ENCODE measurements around the gene ADORA2B. TPM values are rescaled to one million over a fixed set of nuclear protein-coding genes. Genes with fewer than 3 reads are reported as not detected.
"Not testable (repeated sequence)": the region's sequence is repeated elsewhere in the genome, so short reads cannot be mapped to it uniquely, and the experiment has no call there.

ADORA2B gene
- 1 to 10 TPM in 2 of 4 donors, under 1 TPM in 1, not detected in 1; 0.59 to 3.6 (median 1.1) TPM for total RNA-seq

GRCh38 chr17:15944759-15945526, at the start of gene ADORA2B:
TSS of gene ADORA2B (plus strand) at chr17:15945130. CDS start at chr17:15945249, 119 bp downstream.
- no peak for TF ChIP-seq EP300 (IDR thresholded peaks at IDR 0.05)
- peak; percentile 36 to 75 (median 70) for TF ChIP-seq CTCF (IDR thresholded peaks at IDR 0.05)
- Histone ChIP-seq H3K27me3 (peaks cover 0 to 8% of the 10 kb centered on the region in 2 donors), H3K4me1 (peaks cover 0 to 28% (median 17%) of the 10 kb centered on the region in 4 donors), H3K36me3 (no peaks in the 10 kb centered on the region), H3K4me3 (peak within 1 kb of the TSS; percentile 56 to 75 (median 66)), H3K9me3 (no peaks in the 10 kb centered on the region), H3K27ac (peak within 1 kb of the TSS in 3 of 4 donors; percentile 5 to 61 (median 45))
- 0 to 2% methylated on average over 20 to 50 of the region's 88 CpGs for WGBS, 2 donors
- no peak for DNase-seq (ENCODE audit: low spot score in 2 of 2)

- DNase-seq (ENCODE audit: low spot score in 2 of 2) = no peak
- Histone ChIP-seq H3K4me1 (peaks cover 0 to 19% (median 0%) of the 10 kb centered on the region in 4 donors), H3K27me3 (no peaks in the 10 kb centered on the region), H3K27ac (no peak overlapping the region), H3K4me3 (no peak overlapping the region), H3K9me3 (no peaks in the 10 kb centered on the region), H3K36me3 (no peaks in the 10 kb centered on the region)
- TF ChIP-seq CTCF (IDR thresholded peaks at IDR 0.05) (no peak), EP300 (IDR thresholded peaks at IDR 0.05) (no peak), POLR2A (IDR thresholded peaks at IDR 0.05) (no peak)
- 85 to 97% methylated on average over 1 of the region's 1 CpG for WGBS, 2 donors
Observed at GRCh38 chr17:15896277-15896676, 48.7 kb upstream of the ADORA2B start.

- H3K27me3 ChIP-seq = no peaks in the 10 kb centered on the region
- no peak overlapping the region for H3K4me3 ChIP-seq
- DNase-seq (ENCODE audit: low spot score in 2 of 2) = no peak
- no peaks in the 10 kb centered on the region for H3K9me3 ChIP-seq
- WGBS, 2 donors = 94 to 98% methylated on average over 3 of the region's 3 CpGs
- no peak for TF ChIP-seq EP300 (IDR thresholded peaks at IDR 0.05)
- TF ChIP-seq POLR2A (IDR thresholded peaks at IDR 0.05) = no peak
- no peak for TF ChIP-seq CTCF (IDR thresholded peaks at IDR 0.05)
- no peaks in the 10 kb centered on the region for H3K36me3 ChIP-seq
- H3K4me1 ChIP-seq = peaks cover 0 to 19% (median 0%) of the 10 kb centered on the region in 4 donors
- no peak overlapping the region for H3K27ac ChIP-seq
Observed at GRCh38 chr17:15896834-15897233, 48.1 kb upstream of the ADORA2B start.

- H3K27me3 ChIP-seq; H3K4me1 ChIP-seq; H3K36me3 ChIP-seq; DNase-seq (ENCODE audit: low spot score in 2 of 2); H3K27ac ChIP-seq; H3K9me3 ChIP-seq; H3K4me3 ChIP-seq: not testable (repeated sequence)
- WGBS, 2 donors = 92 to 100% methylated on average over 4 of the region's 4 CpGs
Observed at GRCh38 chr17:15899596-15899995, 45.3 kb upstream of the ADORA2B start.

- no peaks in the 10 kb centered on the region for H3K9me3 ChIP-seq
- no peak for TF ChIP-seq EP300 (IDR thresholded peaks at IDR 0.05)
- no peak for TF ChIP-seq POLR2A (IDR thresholded peaks at IDR 0.05)
- TF ChIP-seq CTCF (IDR thresholded peaks at IDR 0.05) = no peak
- H3K27me3 ChIP-seq = no peaks in the 10 kb centered on the region
- H3K4me3 ChIP-seq = no peak overlapping the region
- no peak for DNase-seq (ENCODE audit: low spot score in 2 of 2)
- WGBS, 2 donors = 84 to 88% methylated on average over 5 to 7 of the region's 7 CpGs
- H3K4me1 ChIP-seq = no peaks in the 10 kb centered on the region
- no peak overlapping the region for H3K27ac ChIP-seq
- no peaks in the 10 kb centered on the region for H3K36me3 ChIP-seq
Observed at GRCh38 chr17:15900871-15901270, 44.1 kb upstream of the ADORA2B start.

GRCh38 chr17:15905236-15905635, 39.7 kb upstream of the ADORA2B start:
- H3K9me3 ChIP-seq; DNase-seq (ENCODE audit: low spot score in 2 of 2); H3K36me3 ChIP-seq; H3K27ac ChIP-seq; H3K4me3 ChIP-seq; H3K27me3 ChIP-seq; H3K4me1 ChIP-seq: not testable (repeated sequence)
- WGBS, 2 donors = 81 to 84% methylated on average over 8 of the region's 8 CpGs

Measured in tibial nerve (tissue), 4 donors.